Omental fat pad (tissue), 4 donors: ENCODE results near the gene ADARB1. TPM values are rescaled to one million over a fixed set of nuclear protein-coding genes. Genes with fewer than 3 reads are reported as not detected.

Source experiments
- ATAC-seq: fragments of 150-250 bp; one replicate; pipeline ENCODE4 v1.9.1; 2016; ENCODE audit warnings: mild to moderate bottlenecking, moderate library complexity; ENCODE audit not compliant: low FRiP score
- DNase-seq: peaks from one replicate; pipeline ENCODE4 v3.0.0-alpha.2; 2019; ENCODE audit warnings: low spot score
- CTCF ChIP-seq, 3 donors: fragments of 450-650 bp; IDR thresholded peaks; one replicate each; pipeline ENCODE4 v1.5.1; 2016 to 2017; ENCODE audit warnings: antibody characterized with exemption in 3 of 3, mild to moderate bottlenecking in 3 of 3, moderate library complexity in 2 of 3
- total RNA-seq, 4 donors: library from RNA; depleted of rRNA; stranded (reverse); fragments of >200 nt; gene quantifications; one replicate each; pipeline ENCODE4 v1.1.0, GENCODE V29; 2016

ADARB1 gene
- total RNA-seq, 4 donors from 2014 or later, result 17.3 to 38.3 (median 23.3) TPM

- no peak for DNase-seq
- no peak for ATAC-seq
- no peak for TF ChIP-seq CTCF (IDR thresholded peaks at IDR 0.05)
Observed at GRCh38 chr21:45154511-45155508, 80.4 kb downstream of the ADARB1 start.

GRCh38 chr21:45155910-45156309 is 81.5 kb downstream of the ADARB1 start:
- no peak for ATAC-seq
- no peak for DNase-seq
- no peak for TF ChIP-seq CTCF (IDR thresholded peaks at IDR 0.05)

- ATAC-seq (no peak), DNase-seq (no peak)
- no peak for TF ChIP-seq CTCF (IDR thresholded peaks at IDR 0.05)
Observed at GRCh38 chr21:45156459-45156858, 82.1 kb downstream of the ADARB1 start.

GRCh38 chr21:45157932-45158331 is 83.6 kb downstream of the ADARB1 start:
- no peak for ATAC-seq

GRCh38 chr21:45158491-45159423 is 84.4 kb downstream of the ADARB1 start:
- no peak for TF ChIP-seq CTCF (IDR thresholded peaks at IDR 0.05)
- ATAC-seq (no peak), DNase-seq (no peak)

More at GRCh38 chr21:45157932-45158331, 83.6 kb downstream of the ADARB1 start:
- no peak for DNase-seq
- TF ChIP-seq CTCF (IDR thresholded peaks at IDR 0.05), result no peak

- DNase-seq (no peak), ATAC-seq (no peak)
- no peak for TF ChIP-seq CTCF (IDR thresholded peaks at IDR 0.05)
Observed at GRCh38 chr21:45160198-45160597, 85.8 kb downstream of the ADARB1 start.
